ENCODE measurements around the gene DNASE1L2. TPM values are rescaled to one million over a fixed set of nuclear protein-coding genes. Genes with fewer than 3 reads are reported as not detected.

Gene DNASE1L2
- total and polyA plus RNA-seq, 10 of the 15 experiments (the other 5 are each of a cell fraction or from before 2014, with no cell fraction given): 0.06 to 1.5 (median 0.29) TPM

GRCh38 chr16:2187212-2187611 lies 49.0 kb upstream of the DNASE1L2 start:
- 78% methylated on average over 17 of the region's 17 CpGs for WGBS (ENCODE audit: insufficient coverage, insufficient replicate concordance, low lambda C conversion rate, missing lambda C conversion rate)
- no TSS peak for BruUV-seq (replicated peaks)
- no peaks in the 10 kb centered on the region for H3K4me1 ChIP-seq (ENCODE audit: control insufficient read depth, insufficient read depth, low read length)
- intact Hi-C loops (cut with micrococcal nuclease; ENCODE audit: unreplicated experiment) (no loop called here), in situ Hi-C loops (cut with MboI) (no loop called here)
- no peak overlapping the region for H3K27ac ChIP-seq (ENCODE audit: control insufficient read depth, insufficient read depth)
- H3K36me3 ChIP-seq (ENCODE audit: control insufficient read depth in 2 of 2, insufficient read depth in 2 of 2, low read length in 1 of 2): no peaks in the 10 kb centered on the region
- H3K4me3 ChIP-seq: no peak overlapping the region
- FAIRE-seq: no peak
- ChIA-PET CTCF (interaction anchor here (0.6 kb wide), 1 partner anchor 233 kb away, joined by 3 read pairs; the partner anchor contains the start of gene RPL3L), SMC1A (ENCODE audit: uncharacterized antibody, unreplicated experiment) (no interaction called here), RAD21 (ENCODE audit: unreplicated experiment) (no interaction called here), POLR2A (no interaction called here)
- no peaks in the 10 kb centered on the region; a peak in 1 of 4 replicates for H3K27me3 ChIP-seq (replicated peaks in 1 of 2; ENCODE audit: control insufficient read depth in 2 of 2, insufficient read depth in 2 of 2, low read length in 1 of 2)
- H3K79me2 ChIP-seq (ENCODE audit: control insufficient read depth, insufficient read depth, low read length): no peaks in the 10 kb centered on the region
- no peaks in the 10 kb centered on the region for H4K20me1 ChIP-seq (ENCODE audit: control insufficient read depth, insufficient read depth)
- ATAC-seq: no peak
- no peaks in the 10 kb centered on the region for H3K9me3 ChIP-seq (replicated peaks; ENCODE audit: control insufficient read depth, insufficient read depth, low read length)
- H2AFZ ChIP-seq (ENCODE audit: control insufficient read depth, low read depth, low read length): no peak overlapping the region
- TF ChIP-seq ZBTB4 (CRISPR knock-in tag; IDR thresholded peaks at IDR 0.05) (no peak), ZBTB40 (IDR thresholded peaks at IDR 0.05; ENCODE audit: borderline replicate concordance) (no peak), ZZZ3 (IDR thresholded peaks at IDR 0.05; ENCODE audit: control insufficient read depth, insufficient read length, low read depth) (no peak), RAD51 (IDR thresholded peaks at IDR 0.05) (no peak), ZNF687 (IDR thresholded peaks at IDR 0.05) (no peak), POLR2A (IDR thresholded peaks at IDR 0.05; ENCODE audit: low read depth, low read length) (no peak), CBX5 (IDR thresholded peaks at IDR 0.05; ENCODE audit: low read depth) (no peak), STAT3 (IDR thresholded peaks at IDR 0.05; ENCODE audit: low read depth, low read length) (no peak)
- H3K4me2 ChIP-seq (ENCODE audit: control insufficient read depth, insufficient read depth): no peak overlapping the region
- no peak overlapping the region for H3K9ac ChIP-seq (ENCODE audit: control insufficient read depth, insufficient read depth, low read length)
- no peak for DNase-seq (ENCODE audit: low read depth, low spot score)

All from GM12878 (cell line).